ENCODE measurements around the gene NAXD.

Gene NAXD

GRCh38 chr13:110645750-110646149, 30.4 kb downstream of the NAXD start:
- Histone ChIP-seq H3K27me3 (replicated peaks; ENCODE audit: control insufficient read depth, insufficient read depth, low read length) (no peaks in the 10 kb centered on the region), H3K4me3 (replicated peaks; ENCODE audit: low read depth, low read length) (no peak overlapping the region), H3K36me3 (ENCODE audit: control insufficient read depth, insufficient read depth, low read length) (peaks cover 30% of the 10 kb centered on the region)
- no peak for DNase-seq (ENCODE audit: extremely low read depth, insufficient read length)
- no peak for TF ChIP-seq CTCF (IDR thresholded peaks at IDR 0.05; ENCODE audit: insufficient read depth, low read length, poor library complexity, severe bottlenecking)

- DNase-seq (ENCODE audit: extremely low read depth, insufficient read length) = no peak
- Histone ChIP-seq H3K27me3 (replicated peaks; ENCODE audit: control insufficient read depth, insufficient read depth, low read length) (no peaks in the 10 kb centered on the region), H3K4me3 (replicated peaks; ENCODE audit: low read depth, low read length) (no peak overlapping the region), H3K36me3 (ENCODE audit: control insufficient read depth, insufficient read depth, low read length) (peaks cover 25% of the 10 kb centered on the region)
- TF ChIP-seq CTCF (IDR thresholded peaks at IDR 0.05; ENCODE audit: insufficient read depth, low read length, poor library complexity, severe bottlenecking) = no peak
Measured at GRCh38 chr13:110646442-110647364, 31.4 kb downstream of the NAXD start.

GRCh38 chr13:110647365-110647737, 32.0 kb downstream of the NAXD start:
- no peak for DNase-seq (ENCODE audit: extremely low read depth, insufficient read length)
- Histone ChIP-seq H3K4me3 (replicated peaks; ENCODE audit: low read depth, low read length) (no peak overlapping the region), H3K27me3 (replicated peaks; ENCODE audit: control insufficient read depth, insufficient read depth, low read length) (no peaks in the 10 kb centered on the region), H3K36me3 (ENCODE audit: control insufficient read depth, insufficient read depth, low read length) (peaks cover 21% of the 10 kb centered on the region)
- no peak for TF ChIP-seq CTCF (IDR thresholded peaks at IDR 0.05; ENCODE audit: insufficient read depth, low read length, poor library complexity, severe bottlenecking)

GRCh38 chr13:110648146-110648819, 32.9 kb downstream of the NAXD start:
- no peak overlapping the region for H3K4me3 ChIP-seq (replicated peaks; ENCODE audit: low read depth, low read length)
- TF ChIP-seq CTCF (IDR thresholded peaks at IDR 0.05; ENCODE audit: insufficient read depth, low read length, poor library complexity, severe bottlenecking) = no peak
- DNase-seq (ENCODE audit: extremely low read depth, insufficient read length) = no peak
- H3K36me3 ChIP-seq (ENCODE audit: control insufficient read depth, insufficient read depth, low read length) = peaks cover 16% of the 10 kb centered on the region
- no peaks in the 10 kb centered on the region for H3K27me3 ChIP-seq (replicated peaks; ENCODE audit: control insufficient read depth, insufficient read depth, low read length)

- DNase-seq (ENCODE audit: extremely low read depth, insufficient read length) = no peak
- H3K4me3 ChIP-seq (replicated peaks; ENCODE audit: low read depth, low read length) = no peak overlapping the region
- no peak for TF ChIP-seq CTCF (IDR thresholded peaks at IDR 0.05; ENCODE audit: insufficient read depth, low read length, poor library complexity, severe bottlenecking)
- H3K36me3 ChIP-seq (ENCODE audit: control insufficient read depth, insufficient read depth, low read length) = peaks cover 12% of the 10 kb centered on the region
- H3K27me3 ChIP-seq (replicated peaks; ENCODE audit: control insufficient read depth, insufficient read depth, low read length) = no peaks in the 10 kb centered on the region
Measured at GRCh38 chr13:110648848-110649421, 33.6 kb downstream of the NAXD start.

All from GM06990 (cell line).